GM18511 (cell line): ENCODE data around the gene RIMBP2.

Source experiments
- ATAC-seq: cut with Tn5 transposase; IDR thresholded peaks from one replicate; pipeline ENCODE4 v1.9.1; 2021; ENCODE audit warnings: mild to moderate bottlenecking, moderate library complexity; ENCODE audit not compliant: unreplicated experiment

RIMBP2 gene

DNA sequence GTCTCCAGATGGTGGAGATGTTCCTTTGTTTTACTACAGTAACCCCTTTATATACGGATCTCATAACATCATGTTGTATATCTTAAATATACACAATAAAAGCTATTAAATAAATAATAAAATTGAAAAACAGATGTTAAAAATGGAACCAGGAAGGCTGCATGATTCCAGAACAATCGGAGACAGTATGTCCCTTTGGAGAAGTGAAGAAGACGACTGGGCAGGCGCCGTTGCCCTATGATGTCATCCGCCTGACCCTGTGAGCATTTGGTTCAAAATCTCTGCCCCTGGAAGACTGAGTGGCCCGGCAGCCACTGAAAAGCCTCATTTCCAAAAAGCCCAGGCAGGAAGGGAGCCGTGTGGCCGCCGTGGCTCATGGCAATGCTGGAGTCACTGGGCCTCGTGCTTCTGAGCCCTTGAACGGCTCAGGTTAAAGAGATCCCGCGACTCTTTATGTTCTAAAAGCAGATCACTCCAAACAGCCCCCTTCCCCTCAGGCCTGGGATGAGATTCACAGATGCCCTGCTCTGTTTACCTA is 30.8 kb downstream of the RIMBP2 start:
- ATAC-seq = no peak

GRCh38 chr12:130683811-130684210 is 32.3 kb downstream of the RIMBP2 start:
- no peak for ATAC-seq

- ATAC-seq = no peak
Observed at GRCh38 chr12:130683080-130683479, 33.0 kb downstream of the RIMBP2 start.

DNA sequence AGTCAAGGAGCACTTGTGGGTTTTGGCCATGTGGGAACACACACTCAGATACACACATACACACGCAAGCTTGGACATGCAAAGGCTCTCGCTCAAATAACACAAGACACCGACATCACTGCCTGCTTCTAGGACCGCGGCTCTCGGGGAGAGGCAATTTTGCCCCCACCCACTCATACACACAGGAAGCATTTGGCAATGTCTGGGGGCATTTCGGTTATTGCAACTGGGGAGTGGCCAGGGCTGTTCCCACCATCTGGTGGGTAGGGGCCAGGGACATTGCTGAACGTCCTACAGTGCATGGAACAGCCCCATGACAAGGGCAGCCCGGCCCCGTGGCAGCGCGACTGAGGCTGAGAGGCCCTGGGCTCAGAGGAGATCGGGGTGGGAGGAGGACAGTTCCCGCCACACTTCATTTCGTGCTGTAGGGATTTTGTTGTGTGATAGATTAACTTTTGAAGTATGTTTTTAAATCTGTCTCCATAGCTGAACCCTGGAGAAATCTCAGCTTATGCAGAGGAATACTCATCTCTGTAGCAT is 35.6 kb downstream of the RIMBP2 start:
- ATAC-seq = no peak

- no peak for ATAC-seq
Observed at GRCh38 chr12:130677957-130678558, 38.0 kb downstream of the RIMBP2 start.

DNA sequence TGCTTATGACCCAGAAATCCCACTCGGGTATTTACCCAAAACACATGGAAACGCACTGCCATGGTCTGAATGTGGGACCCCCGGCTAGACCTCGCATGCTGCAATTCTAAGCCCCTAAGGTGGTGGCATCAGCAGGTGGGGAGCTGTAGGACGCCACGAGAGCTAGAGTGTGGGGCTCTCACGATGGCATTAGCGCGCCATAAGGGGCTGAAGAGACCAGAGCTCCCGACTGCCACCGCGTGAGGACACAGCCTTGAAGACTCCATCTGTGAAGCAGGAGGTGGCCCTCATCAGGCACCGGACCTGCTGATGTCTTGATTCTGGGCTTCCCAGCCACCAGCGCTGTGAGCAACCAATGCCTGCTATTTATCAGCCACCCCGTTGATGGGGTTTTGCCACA is 40.3 kb downstream of the RIMBP2 start:
- ATAC-seq = no peak

DNA sequence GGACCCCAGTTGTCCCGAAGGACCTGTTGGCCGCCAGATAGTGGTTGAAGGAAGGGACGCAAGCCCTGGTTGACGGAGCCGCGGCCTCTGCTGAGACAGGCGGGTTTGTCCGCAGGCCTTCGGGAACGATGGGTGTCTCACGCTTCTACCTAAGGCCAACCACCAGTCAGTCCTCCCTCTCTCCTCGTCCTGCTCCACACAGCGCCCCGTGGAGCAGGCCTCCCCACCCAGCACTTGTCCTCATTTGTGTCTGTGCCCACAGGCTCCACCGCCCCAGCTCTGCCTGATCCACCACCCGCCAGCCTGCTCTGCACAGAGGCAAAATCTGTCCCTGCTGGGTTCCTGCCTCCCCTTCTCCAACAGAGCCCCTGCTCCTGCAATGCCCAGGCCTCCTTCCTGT is 41.0 kb downstream of the RIMBP2 start:
- no peak for ATAC-seq

GRCh38 chr12:130674676-130675075 is 41.4 kb downstream of the RIMBP2 start:
- ATAC-seq = no peak

- ATAC-seq = no peak
Observed at GRCh38 chr12:130673036-130673705, 42.9 kb downstream of the RIMBP2 start.

GRCh38 chr12:130672089-130672820 is 43.8 kb downstream of the RIMBP2 start:
- ATAC-seq = no peak

GRCh38 chr12:130671556-130671955 is 44.5 kb downstream of the RIMBP2 start:
- ATAC-seq = no peak

GRCh38 chr12:130669797-130670196 is 46.3 kb downstream of the RIMBP2 start:
- ATAC-seq = no peak

DNA sequence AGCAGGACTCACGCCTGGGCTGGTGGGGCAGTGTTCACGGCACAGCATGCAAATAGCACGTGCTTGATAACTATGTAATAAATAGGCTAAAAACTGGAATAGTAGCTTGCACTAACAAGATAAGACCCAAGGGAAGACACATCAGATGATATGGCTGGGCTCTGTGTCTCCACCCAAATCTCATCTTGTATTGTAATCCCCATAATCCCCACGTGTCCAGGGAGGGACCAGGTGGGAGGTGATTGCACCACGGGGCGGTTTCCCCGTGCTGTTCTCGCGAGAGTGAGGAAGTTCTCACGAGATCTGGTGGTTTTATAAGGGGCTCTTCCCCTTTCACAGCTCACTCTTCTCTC is 46.9 kb downstream of the RIMBP2 start:
- ATAC-seq = no peak

- no peak for ATAC-seq
Observed at GRCh38 chr12:130668286-130669204, 47.6 kb downstream of the RIMBP2 start.

DNA sequence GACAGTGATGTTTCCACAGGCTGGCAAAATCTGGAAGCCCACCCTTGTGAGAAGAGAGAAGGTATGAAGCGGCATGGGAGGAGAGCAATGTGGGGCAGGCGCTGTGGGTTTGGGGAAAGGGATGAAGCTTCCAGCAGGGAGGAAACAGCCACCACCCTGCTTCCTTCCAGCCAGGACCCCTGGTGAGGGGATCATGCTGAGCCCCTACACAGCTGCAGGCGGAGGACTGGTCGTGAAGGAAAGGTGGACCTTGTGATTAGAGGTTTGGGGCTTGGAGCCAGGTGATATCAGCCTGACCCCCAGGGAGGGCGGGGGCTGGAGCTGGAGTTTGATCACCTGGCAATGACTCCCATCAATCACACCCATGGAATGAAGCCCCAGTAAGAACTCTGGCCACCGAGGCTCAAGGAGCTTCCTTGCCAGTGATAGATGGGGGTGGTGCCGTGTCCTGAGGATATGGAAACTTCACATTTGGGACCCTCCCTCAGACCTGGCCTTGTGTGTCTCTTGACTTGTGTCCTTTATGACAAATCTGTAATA is 48.6 kb downstream of the RIMBP2 start:
- no peak for ATAC-seq

DNA sequence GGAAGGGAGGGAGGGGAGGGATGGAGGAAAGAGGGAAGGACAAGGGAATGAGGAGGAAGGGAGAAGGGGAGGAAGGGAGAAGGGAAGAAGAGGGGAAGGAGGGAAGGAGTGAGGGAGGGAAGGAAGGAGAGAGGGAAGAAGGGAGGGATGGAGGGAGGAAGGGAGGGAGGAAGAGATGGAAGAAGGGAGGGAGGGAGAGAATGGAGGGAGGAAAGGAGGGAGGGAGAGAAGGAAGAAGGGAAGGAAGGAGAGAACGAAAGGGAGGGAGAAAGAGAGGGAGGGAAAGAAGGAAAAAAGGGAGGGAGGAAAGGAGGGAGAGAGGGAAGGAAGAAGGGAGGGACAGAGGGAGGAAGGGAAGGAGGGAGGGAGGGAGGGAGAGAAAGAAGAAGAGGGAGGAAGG is 49.5 kb downstream of the RIMBP2 start:
- ATAC-seq = no peak

DNA sequence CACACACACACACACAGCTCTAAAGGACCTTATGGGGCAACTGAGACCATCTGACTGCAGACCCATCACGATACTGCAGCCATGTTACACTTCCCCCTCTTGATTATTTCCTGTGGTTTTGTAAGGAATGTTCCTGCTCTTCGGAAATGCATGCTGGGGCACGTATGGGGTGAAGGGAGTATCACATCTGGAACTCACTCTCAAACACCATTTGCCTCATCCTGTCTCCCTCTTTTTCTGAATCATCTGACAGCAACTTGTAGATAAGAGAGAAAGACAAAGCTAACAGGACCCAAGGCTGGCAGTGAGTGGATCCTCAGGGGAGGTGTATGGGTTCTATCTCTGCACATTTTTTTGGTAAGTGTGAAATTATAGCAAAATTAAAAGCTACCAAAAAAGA is 50.3 kb downstream of the RIMBP2 start:
- no peak for ATAC-seq

DNA sequence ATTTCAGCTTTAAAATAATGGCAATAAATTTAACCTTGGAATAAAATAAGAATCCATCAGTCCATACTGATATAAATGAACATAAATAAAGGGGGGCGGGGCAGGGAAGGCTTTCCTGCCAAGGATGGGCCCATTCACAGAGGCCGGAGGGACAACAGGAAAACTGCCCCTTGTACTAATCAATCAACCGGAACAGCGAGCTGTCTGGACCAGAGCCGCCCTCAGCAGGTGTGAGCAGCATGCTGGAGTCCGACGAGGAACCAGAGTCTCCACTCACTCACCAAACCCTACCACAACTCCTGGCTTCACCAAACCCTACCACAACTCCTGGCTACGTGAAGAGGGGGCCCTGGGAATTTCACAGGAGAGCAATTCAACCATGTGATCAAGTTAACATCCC is 51.3 kb downstream of the RIMBP2 start:
- no peak for ATAC-seq

- no peak for ATAC-seq
Observed at GRCh38 chr12:130664252-130664651, 51.8 kb downstream of the RIMBP2 start.

DNA sequence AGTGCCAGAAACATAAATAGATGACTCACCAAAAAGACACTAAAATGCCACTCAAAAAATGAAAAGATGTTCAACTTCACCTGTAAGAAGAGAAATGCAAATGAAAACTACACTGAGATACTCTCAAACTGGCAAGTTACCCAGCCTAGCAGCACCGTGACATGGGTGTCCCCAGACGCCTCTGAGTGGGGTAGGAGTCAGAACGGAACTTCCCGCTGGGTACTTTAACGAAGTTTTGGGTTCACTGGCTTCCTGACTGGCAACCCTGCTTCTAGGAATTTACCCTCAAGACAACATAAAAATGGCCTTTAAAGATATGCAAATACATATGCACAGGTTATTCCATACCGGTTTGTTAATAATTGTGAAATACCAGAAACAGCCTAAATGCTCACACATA is 52.6 kb downstream of the RIMBP2 start:
- ATAC-seq = no peak
